GM12878 (cell line): ENCODE measurements around the gene MEGF11. TPM values are rescaled to one million over a fixed set of nuclear protein-coding genes. Genes with fewer than 3 reads are reported as not detected.

Experiments used
- ATAC-seq: fragments of 200-7000 bp; cut with Tn5 transposase; 3 replicates; pipeline ENCODE4 v1.9.1; 2020; ENCODE audit warnings: mild to moderate bottlenecking, moderate library complexity
- BruUV-seq: library from RNA; stranded (reverse); fragments of 400-500 nt; replicated peaks from 2 replicates; lab custom pipeline; 2021; lab: Mats Ljungman, UMichigan
- CTCF ChIA-PET: fragments of 300-600 bp; sonication (Branson Sonifier 250); formaldehyde crosslinking; extraction: SDS; loops from one replicate; lab custom pipeline; 2021; ENCODE audit warnings: inconsistent platforms; lab: Yijun Ruan, JAX
- POLR2A ChIA-PET: fragments of 350-600 bp; formaldehyde crosslinking; extraction: SDS; loops from one replicate; lab custom pipeline; 2021; ENCODE audit warnings: inconsistent platforms; lab: Charles Lee
- RAD21 ChIA-PET: fragments of 300-600 bp; sonication (Branson Sonifier 250); formaldehyde crosslinking; loops from one replicate; lab custom pipeline; 2023; ENCODE audit warnings: antibody characterized with exemption; ENCODE audit not compliant: unreplicated experiment; lab: Charles Lee
- SMC1A ChIA-PET: fragments of 300-600 bp; sonication (Branson Sonifier 250); formaldehyde crosslinking; loops from one replicate; lab custom pipeline; 2023; ENCODE audit not compliant: unreplicated experiment, uncharacterized antibody; lab: Charles Lee
- DNase-seq: peaks from one replicate; pipeline ENCODE4 v3.0.0-alpha.2; 2011; ENCODE audit warnings: low read depth, low spot score
- FAIRE-seq: peaks from 3 replicates; lab custom pipeline; 2011; peaks lifted over from hg19 to GRCh38; lab: Jason Lieb, UNC
- H2AFZ ChIP-seq: 2 replicates; pipeline ENCODE4 v1.6.0; 2011; ENCODE audit warnings: low read depth, low read length, control low read depth; ENCODE audit not compliant: control insufficient read depth
- H3K27ac ChIP-seq: 2 replicates; pipeline ENCODE4 v1.5.1; 2011; ENCODE audit warnings: control low read depth; ENCODE audit not compliant: control insufficient read depth, insufficient read depth
- H3K27me3 ChIP-seq, 2 experiments: replicated peaks in 1 of 2; 2 replicates each; pipeline versions ENCODE4 v1.6.0 to v1.6.1; 2011; ENCODE audit warnings: low read length in 1 of 2; ENCODE audit not compliant: control insufficient read depth in 2 of 2, insufficient read depth in 2 of 2
- H3K36me3 ChIP-seq, 2 experiments: 2 replicates each; pipeline ENCODE4 v1.5.1; 2011; ENCODE audit warnings: low read length in 1 of 2; ENCODE audit not compliant: control insufficient read depth in 2 of 2, insufficient read depth in 2 of 2
- H3K4me1 ChIP-seq: 2 replicates; pipeline ENCODE4 v1.6.1; 2011; ENCODE audit warnings: mild to moderate bottlenecking, low read length, moderate library complexity, mixed read lengths; ENCODE audit not compliant: control insufficient read depth, insufficient read depth
- H3K4me2 ChIP-seq: 2 replicates; pipeline ENCODE4 v1.6.0; 2011; ENCODE audit warnings: control low read depth; ENCODE audit not compliant: control insufficient read depth, insufficient read depth
- H3K4me3 ChIP-seq: fragments of 200-600 bp; sonication (generic); 2 replicates; pipeline ENCODE4 v1.5.1; 2016
- H3K79me2 ChIP-seq: 2 replicates; pipeline ENCODE4 v1.6.0; 2011; ENCODE audit warnings: low read length; ENCODE audit not compliant: control insufficient read depth, insufficient read depth
- H3K9ac ChIP-seq: 2 replicates; pipeline ENCODE4 v1.8.0; 2011; ENCODE audit warnings: low read length, control low read depth, mixed read lengths; ENCODE audit not compliant: control insufficient read depth, insufficient read depth
- H3K9me3 ChIP-seq: replicated peaks from 3 replicates; pipeline ENCODE4 v1.5.1; 2011; ENCODE audit warnings: mild to moderate bottlenecking, low read length; ENCODE audit not compliant: control insufficient read depth, insufficient read depth
- H4K20me1 ChIP-seq: 2 replicates; pipeline ENCODE4 v1.6.0; 2011; ENCODE audit not compliant: control insufficient read depth, insufficient read depth
- CBX5 ChIP-seq: sonication (generic); IDR thresholded peaks from 2 replicates; pipeline ENCODE4 v1.6.1; 2016; ENCODE audit warnings: low read depth, moderate library complexity, mild to moderate bottlenecking, inconsistent platforms
- HDGF ChIP-seq: fragments of 450-650 bp; IDR thresholded peaks from 2 replicates; pipeline ENCODE4 v1.6.1; 2016; ENCODE audit warnings: antibody characterized with exemption
- NFYA ChIP-seq: IDR thresholded peaks from 2 replicates; pipeline ENCODE4 v1.6.1; 2011; ENCODE audit warnings: low read depth, mild to moderate bottlenecking, low read length, improper control_type of control experiment, borderline replicate concordance
- RCOR1 ChIP-seq: conservative IDR thresholded peaks from 2 replicates; pipeline ENCODE4 v1.6.1; 2012; ENCODE audit warnings: low read depth, low read length, improper control_type of control experiment
- RUNX3 ChIP-seq: IDR thresholded peaks from 2 replicates; pipeline ENCODE4 v1.6.1; 2012; ENCODE audit warnings: low read length, inconsistent platforms
- STAT3 ChIP-seq: IDR thresholded peaks from 2 replicates; pipeline ENCODE4 v1.6.1; 2011; ENCODE audit warnings: low read depth, low read length, improper control_type of control experiment
- ZNF207 ChIP-seq: fragments of 450-650 bp; IDR thresholded peaks from 2 replicates; pipeline ENCODE4 v1.6.1; 2014; ENCODE audit warnings: antibody characterized with exemption, mild to moderate bottlenecking, borderline replicate concordance
- WGBS: methylation state at CpG from one replicate; pipeline ENCODE4 v1.1.6; 2016; ENCODE audit warnings: low lambda C conversion rate; ENCODE audit not compliant: insufficient replicate concordance, insufficient coverage; ENCODE audit errors: missing lambda C conversion rate; 5-methylcytosine and 5-hydroxymethylcytosine counted together
- in situ Hi-C: fragments of 300-500 bp; cut with MboI; formaldehyde crosslinking; loops from 9 replicates; pipeline ENCODE4 v1.14.3; 2018; ENCODE audit warnings: mixed read lengths
- intact Hi-C: fragments of 100-400 bp; cut with micrococcal nuclease; formaldehyde crosslinking; loops from one replicate; pipeline ENCODE4 v1.14.2; 2022; ENCODE audit not compliant: unreplicated experiment
- polyA plus RNA-seq, 11 experiments: library from polyadenylated mRNA; depleted of rRNA in 4 of 11; unstranded in 6 of 11; stranded (reverse) in 5 of 11; fragments of >200 nt; fragmentation: Nextera tagmentation in 4 of 11; fragmentation: Illumina TruSeq in 1 of 11; extraction: Ambion mirVana in 4 of 11; extraction: Trizol in 1 of 11; gene quantifications; 1 replicate in 1 of 11; 2 replicates in 10 of 11; pipeline versions ENCODE4 v1.2.1 to v1.2.3, GENCODE V29; 2011 to 2016; ENCODE audit warnings: inconsistent platforms in 2 of 11, missing spikeins in 2 of 11, low read depth in 1 of 11
- total RNA-seq, 4 experiments: library from RNA; depleted of rRNA in 3 of 4; stranded (reverse); fragments of >200 nt in 3 of 4; fragmentation: Illumina TruSeq in 1 of 4; extraction: Trizol in 1 of 4; gene quantifications; 2 replicates each; pipeline versions ENCODE4 v1.2.1 to v1.2.3, GENCODE V29; 2013 to 2021
- TF ChIP-seq, protein P1 (sequence below): fragments of 450-650 bp; IDR thresholded peaks from 2 replicates; pipeline ENCODE4 v1.6.1; 2017; ENCODE audit warnings: low read depth, mild to moderate bottlenecking, moderate library complexity
- TF ChIP-seq, protein P2 (sequence below): IDR thresholded peaks from 2 replicates; pipeline ENCODE4 v1.6.1; 2011; ENCODE audit warnings: low read depth, mild to moderate bottlenecking, low read length, moderate library complexity, borderline replicate concordance; ENCODE audit errors: extremely low read depth

The MEGF11 gene
- total and polyA plus RNA-seq, 10 of the 15 experiments (the other 5 are each of a cell fraction or from before 2014, with no cell fraction given), result 0.03 to 1.7 (median 0.49) TPM

DNA sequence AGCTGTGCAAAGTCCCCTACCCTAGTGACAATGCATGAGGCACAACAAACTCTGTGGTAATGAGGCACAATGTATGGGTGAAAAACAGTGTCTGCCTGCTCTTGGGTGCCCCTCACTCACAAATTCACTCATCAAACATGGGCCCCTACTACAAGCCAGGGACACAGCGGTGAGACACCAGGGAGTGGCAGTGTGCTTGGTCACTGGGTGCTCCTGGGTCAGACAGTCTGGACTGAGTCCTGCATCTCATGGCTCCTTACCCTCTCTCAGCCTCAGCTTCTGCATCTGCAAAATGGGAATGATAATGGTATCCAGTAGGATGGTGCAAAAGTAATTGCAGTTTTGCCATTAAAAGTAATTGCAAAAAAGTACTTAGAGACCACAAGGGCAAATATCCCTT, 184.7 kb downstream of the MEGF11 start:
- RAD21 ChIA-PET, result no interaction called here
- intact Hi-C loops, result no loop called here

DNA sequence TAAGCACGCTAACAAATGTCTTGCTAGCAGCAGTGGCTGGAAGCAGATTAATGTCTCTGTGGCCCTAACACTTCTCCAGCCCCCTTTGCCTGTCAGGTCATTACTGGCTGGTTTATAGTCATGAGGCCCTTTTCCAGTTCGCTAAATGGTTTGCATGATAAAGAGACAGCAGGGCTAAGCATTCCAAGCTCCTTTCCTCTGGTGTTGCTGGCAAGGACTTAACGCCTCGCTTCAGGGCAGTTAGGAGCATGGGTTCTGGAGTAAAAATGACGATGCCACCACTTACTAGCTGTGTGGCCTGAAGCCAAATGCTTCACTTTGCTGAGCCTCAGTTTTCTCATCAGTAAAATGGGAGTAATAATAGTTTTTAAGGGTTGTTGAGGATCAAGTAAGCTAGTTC, 185.9 kb downstream of the MEGF11 start:
- no peak for TF ChIP-seq CBX5
- no peak for TF ChIP-seq RUNX3
- TF ChIP-seq, protein P1, sequence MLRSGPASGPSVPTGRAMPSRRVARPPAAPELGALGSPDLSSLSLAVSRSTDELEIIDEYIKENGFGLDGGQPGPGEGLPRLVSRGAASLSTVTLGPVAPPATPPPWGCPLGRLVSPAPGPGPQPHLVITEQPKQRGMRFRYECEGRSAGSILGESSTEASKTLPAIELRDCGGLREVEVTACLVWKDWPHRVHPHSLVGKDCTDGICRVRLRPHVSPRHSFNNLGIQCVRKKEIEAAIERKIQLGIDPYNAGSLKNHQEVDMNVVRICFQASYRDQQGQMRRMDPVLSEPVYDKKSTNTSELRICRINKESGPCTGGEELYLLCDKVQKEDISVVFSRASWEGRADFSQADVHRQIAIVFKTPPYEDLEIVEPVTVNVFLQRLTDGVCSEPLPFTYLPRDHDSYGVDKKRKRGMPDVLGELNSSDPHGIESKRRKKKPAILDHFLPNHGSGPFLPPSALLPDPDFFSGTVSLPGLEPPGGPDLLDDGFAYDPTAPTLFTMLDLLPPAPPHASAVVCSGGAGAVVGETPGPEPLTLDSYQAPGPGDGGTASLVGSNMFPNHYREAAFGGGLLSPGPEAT, result no peak
- no peak for TF ChIP-seq HDGF
- no peak for TF ChIP-seq NFYA
- TF ChIP-seq, protein P2, sequence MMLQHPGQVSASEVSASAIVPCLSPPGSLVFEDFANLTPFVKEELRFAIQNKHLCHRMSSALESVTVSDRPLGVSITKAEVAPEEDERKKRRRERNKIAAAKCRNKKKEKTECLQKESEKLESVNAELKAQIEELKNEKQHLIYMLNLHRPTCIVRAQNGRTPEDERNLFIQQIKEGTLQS, result no peak
- TF ChIP-seq RCOR1, result no peak
- intact Hi-C loops, result no loop called here
- ChIA-PET POLR2A (no interaction called here), SMC1A (interaction anchor here (0.9 kb wide), 1 partner anchor 9 kb away, joined by 3 read pairs; no protein-coding TSS in a partner anchor), CTCF (interaction anchor here (0.6 to 1.7 kb wide), 3 partner anchors 10 to 28 kb away, joined by 3 to 5 read pairs (median 4); no protein-coding TSS in a partner anchor), RAD21 (interaction anchor here (0.8 kb wide), 1 partner anchor 165 kb away, joined by 3 read pairs; no protein-coding TSS in a partner anchor)
- H3K36me3 ChIP-seq, result no peaks in the 10 kb centered on the region
- WGBS, result 35% methylated on average over 5 of the region's 5 CpGs
- H3K27me3 ChIP-seq, result no peaks in the 10 kb centered on the region
- H3K27ac ChIP-seq, result no peak overlapping the region
- no peak overlapping the region for H3K9ac ChIP-seq
- no TSS peak for BruUV-seq
- no peak overlapping the region for H3K4me2 ChIP-seq
- H2AFZ ChIP-seq, result no peak overlapping the region
- FAIRE-seq (no peak), DNase-seq (no peak), ATAC-seq (no peak)
- H3K9me3 ChIP-seq, result no peaks in the 10 kb centered on the region
- H4K20me1 ChIP-seq, result no peaks in the 10 kb centered on the region
- in situ Hi-C loops, result no loop called here
- no peaks in the 10 kb centered on the region for H3K4me1 ChIP-seq
- H3K4me3 ChIP-seq, result no peak overlapping the region
- H3K79me2 ChIP-seq, result no peaks in the 10 kb centered on the region

More for the DNA sequence above, 184.7 kb downstream of the MEGF11 start:
- BruUV-seq, result no TSS peak
- ChIA-PET SMC1A (interaction anchor here (1.0 kb wide), 1 partner anchor 29 kb away, joined by 3 read pairs; no protein-coding TSS in a partner anchor), CTCF (interaction anchor here (1.9 kb wide), 1 partner anchor 16 kb away, joined by 7 read pairs; no protein-coding TSS in a partner anchor), POLR2A (no interaction called here)
- H2AFZ ChIP-seq, result no peak overlapping the region
- WGBS, result 30% methylated on average over 1 of the region's 1 CpG
- H3K27me3 ChIP-seq, result no peaks in the 10 kb centered on the region
- no peaks in the 10 kb centered on the region for H3K79me2 ChIP-seq
- H4K20me1 ChIP-seq, result no peaks in the 10 kb centered on the region
- H3K36me3 ChIP-seq, result no peaks in the 10 kb centered on the region
- H3K9ac ChIP-seq, result no peak overlapping the region
- H3K4me3 ChIP-seq, result no peak overlapping the region
- H3K9me3 ChIP-seq, result no peaks in the 10 kb centered on the region
- TF ChIP-seq ZNF207 (no peak), STAT3 (no peak)
- no peak for ATAC-seq
- H3K27ac ChIP-seq, result no peak overlapping the region
- H3K4me1 ChIP-seq, result no peaks in the 10 kb centered on the region
- no peak for FAIRE-seq
- H3K4me2 ChIP-seq, result no peak overlapping the region
- in situ Hi-C loops, result no loop called here
- no peak for DNase-seq
